ENCODE results near the gene RAET1L.
A peak's percentile ranks its signal among the peaks of the same experiment; 100 is the strongest.
"Not testable (repeated sequence)": the region's sequence is repeated elsewhere in the genome, so short reads cannot be mapped to it uniquely, and the experiment has no call there.

RAET1L gene

DNA sequence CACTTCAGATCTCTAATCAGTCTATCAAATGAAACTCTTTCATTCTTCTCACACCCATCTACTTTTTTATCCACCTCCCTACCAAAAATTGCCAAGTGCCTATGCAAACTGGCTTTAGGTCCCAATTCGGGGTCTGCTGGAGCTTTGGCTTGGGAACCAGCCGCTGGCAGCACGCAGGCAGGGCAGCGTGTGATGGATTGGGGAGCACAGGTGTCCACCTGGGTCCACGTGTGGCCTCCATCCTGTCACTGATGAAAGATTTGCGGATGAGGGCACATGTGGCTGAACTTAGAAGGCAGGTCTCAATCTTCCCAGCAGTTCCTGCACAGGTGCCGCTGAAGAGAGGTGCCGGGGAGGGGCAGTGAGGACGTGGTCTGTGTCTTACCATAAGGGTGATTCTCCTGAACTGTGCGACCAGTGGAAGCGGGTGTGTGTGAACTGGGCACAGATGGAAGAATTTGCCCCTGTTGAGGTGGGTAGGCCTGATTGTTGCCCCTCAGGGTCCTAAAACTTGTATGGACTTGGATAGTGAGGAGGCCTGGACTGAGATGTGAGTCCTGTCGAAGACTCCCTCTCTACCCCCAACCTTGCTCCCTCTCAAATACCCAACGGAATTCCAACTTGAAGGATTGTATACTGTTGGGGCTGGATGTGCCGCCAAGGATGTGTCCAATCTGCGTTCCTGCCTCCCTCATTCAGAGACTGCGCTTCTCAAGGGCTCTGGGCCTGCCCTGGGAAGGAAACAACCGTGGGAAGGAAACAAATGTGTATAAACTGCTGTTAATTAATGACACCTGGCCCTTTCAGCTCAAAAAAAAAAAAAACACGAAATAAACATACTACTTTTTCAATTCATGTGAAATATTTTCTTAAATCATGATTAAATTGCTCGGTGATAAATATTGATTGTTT is 18.4 kb upstream of the RAET1L start:
- no peak for DNase-seq

DNA sequence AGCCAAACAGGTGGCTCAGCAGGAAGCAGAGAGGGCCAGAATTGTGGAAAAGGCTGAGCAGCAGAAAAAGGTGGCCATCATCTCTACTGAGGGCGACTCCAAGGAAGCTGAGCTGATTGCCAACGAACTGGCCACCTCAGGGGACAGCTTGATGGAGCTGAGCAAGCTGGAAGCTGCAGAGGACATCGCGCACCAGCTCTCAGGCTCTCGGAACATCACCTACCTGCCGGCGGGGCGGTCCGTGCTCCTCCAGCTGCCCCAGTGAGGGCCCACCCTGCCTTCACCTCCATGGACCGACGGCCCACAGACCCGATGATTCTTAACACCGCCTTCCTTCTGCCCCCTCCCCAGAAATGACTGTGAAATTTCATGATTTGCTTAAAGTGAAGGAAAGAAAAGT is 17.8 kb upstream of the RAET1L start:
- DNase-seq = no peak

DNA sequence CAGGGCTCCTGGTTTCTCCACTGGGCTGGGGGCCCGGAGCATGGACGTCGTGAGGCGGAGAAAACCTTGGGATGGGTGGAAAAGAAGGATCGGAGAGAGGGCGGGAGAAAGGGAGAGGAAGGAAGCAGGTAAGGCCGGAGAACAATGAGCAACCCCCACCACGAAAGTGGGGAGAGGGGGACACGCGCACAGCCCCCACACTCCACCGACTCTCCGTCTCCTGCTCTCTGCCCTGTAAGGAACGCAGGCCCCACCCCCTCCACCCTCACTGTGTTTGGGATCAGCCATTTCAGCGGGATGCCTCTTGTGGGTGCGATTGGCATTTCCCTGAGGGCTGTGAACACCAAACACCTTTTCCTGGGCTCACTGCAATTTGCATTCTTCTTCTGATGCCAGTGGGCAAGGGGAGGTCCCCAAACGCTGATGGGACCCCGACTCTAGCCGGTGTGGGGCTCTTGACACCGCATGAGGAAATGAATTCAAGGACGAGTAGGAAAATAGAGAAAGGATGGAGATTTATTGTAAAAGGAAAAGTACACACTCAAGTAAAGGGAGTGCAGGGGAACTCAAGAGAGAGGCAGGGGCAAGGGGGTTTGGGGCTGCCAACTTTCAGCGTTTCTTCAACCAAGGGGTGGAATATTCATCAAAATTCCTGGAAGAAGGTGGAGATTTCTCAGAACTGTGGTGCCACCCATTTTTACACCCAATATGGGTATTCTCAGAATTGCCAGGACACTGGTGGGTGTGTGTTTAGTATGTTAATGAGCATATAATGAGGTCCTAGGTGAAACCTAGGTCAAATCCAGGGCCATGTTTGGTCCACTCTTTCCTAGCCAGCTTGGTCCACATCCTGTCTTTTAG is 13.1 kb upstream of the RAET1L start:
- no peak for DNase-seq

- no peak for DNase-seq
Measured at GRCh38 chr6:150037526-150038201, 12.3 kb upstream of the RAET1L start.

GRCh38 chr6:150036081-150036480 is 10.7 kb upstream of the RAET1L start:
- no peak for DNase-seq

- no peak for DNase-seq
Measured at GRCh38 chr6:150033207-150033771, 8.0 kb upstream of the RAET1L start.

DNA sequence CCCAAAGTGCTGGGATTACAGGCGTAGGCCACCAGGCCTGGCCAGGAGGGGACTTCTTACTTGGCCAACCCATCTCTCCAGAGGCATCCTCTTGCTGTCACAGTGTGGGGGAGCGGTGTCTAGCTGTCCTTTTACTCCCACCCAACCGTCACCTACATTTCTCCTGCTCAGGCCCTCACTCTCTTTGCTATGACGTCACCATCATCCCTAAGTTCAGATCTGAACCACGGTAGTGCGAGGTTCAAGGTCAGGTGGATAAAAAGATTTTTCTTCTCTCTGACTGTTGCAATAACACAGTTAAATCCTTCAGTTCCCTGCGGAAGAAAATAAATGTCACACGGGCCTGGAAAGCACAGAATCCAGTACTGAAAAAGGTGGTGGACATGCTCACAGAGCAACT is 7.3 kb upstream of the RAET1L start:
- DNase-seq = no peak

- no peak for DNase-seq
Measured at GRCh38 chr6:150030611-150031010, 5.3 kb upstream of the RAET1L start.

DNA sequence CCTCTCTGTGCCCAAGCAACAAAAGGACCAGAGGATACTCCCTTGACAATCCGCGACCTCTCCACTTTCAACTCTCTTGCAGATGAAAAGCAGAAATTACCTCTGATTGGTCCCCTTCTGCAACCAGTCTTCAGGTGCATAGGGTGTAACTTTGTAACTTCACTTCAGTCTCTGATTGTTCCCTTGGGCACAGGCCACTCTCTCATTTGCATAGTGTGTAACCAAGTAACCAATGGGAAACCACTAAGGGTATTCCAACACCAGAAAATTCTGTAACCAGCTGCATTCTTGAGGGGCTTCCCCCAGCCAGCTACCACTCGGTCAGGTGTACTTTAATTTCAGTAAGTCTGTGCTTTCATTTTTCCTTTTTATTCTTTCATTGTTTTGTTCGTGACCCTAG is 4.4 kb upstream of the RAET1L start:
- DNase-seq = no peak

DNA sequence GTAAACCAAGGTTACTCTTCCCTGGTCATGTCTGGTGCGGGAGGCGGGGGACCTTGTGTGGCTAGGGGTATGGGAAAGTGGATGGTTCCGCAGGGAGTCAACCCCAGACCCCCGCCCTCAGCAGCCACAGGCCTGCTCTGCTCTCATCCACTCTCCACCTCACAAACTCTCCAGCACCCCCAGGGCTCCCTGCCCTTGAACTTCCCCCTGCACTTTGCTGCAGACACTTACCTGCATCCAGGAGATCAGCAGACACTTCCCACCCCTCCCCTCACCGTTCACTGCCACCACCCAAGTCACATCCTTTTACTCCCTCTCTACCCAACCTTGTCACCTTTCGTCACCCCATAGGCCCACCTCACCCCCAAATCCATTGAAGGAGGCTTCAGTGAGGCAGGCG is 3.9 kb upstream of the RAET1L start:
- DNase-seq = no peak

DNA sequence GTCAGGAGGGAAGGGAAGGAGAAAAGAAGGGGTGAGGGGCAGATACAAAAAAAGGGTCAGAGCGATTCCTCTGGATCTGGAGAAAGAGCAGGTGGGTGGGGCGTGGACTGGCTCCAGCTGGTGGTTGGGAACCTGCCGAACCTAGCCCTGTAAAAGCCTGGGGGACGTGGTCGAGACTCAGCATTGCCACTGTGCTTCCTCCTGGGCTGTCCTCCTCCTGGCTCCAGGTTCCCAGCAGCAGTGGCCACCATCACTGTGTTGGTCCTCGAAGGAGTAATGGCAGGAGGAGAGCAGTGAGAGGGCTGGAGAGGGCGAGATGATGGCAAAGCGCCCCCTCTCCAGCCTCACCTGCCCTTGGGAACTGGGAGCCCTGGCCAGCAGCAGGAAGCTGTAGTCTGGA is 3.5 kb upstream of the RAET1L start:
- no peak for DNase-seq

GRCh38 chr6:150027806-150028565 is 2.7 kb upstream of the RAET1L start:
- no peak for DNase-seq

DNA sequence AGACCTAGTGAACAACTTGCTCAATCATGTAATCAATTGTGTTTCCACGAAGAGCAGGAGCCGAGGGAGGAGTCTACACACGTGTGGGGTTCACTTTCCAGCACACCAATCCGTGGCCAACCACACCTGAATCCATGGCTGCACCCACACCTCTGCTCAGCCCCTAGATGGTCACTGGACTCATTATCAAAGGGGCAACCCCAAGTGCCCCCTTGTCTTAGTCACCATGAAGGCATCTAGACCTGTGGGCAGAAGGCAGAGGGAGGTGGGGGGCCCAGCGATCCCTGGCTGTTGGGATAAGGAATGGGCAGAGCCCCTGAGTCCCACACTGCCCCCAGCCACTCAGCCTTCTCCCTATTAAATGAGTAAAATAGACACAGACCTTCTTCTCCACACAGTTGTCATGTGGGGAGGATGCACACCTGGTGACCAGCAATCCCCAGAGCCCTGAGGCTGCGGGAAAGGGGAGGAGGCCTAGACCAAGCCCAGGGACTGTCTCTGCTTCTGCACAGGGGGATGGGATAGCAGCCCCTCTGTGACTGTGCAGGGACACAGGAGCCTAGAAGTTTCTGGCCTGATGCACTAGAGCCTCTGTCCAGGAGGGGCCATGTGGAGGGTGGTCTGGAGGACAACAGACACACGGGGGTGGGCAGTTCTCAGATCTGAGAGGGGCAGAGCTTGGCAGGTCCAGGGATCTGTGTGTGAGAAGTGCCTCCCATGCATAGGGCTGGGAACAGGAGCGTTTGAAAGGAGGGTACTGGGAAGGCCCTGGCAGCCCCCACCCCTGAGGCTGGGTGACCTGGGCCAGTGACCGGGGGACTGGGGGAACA is 1.9 kb upstream of the RAET1L start:
- no peak for DNase-seq

DNA sequence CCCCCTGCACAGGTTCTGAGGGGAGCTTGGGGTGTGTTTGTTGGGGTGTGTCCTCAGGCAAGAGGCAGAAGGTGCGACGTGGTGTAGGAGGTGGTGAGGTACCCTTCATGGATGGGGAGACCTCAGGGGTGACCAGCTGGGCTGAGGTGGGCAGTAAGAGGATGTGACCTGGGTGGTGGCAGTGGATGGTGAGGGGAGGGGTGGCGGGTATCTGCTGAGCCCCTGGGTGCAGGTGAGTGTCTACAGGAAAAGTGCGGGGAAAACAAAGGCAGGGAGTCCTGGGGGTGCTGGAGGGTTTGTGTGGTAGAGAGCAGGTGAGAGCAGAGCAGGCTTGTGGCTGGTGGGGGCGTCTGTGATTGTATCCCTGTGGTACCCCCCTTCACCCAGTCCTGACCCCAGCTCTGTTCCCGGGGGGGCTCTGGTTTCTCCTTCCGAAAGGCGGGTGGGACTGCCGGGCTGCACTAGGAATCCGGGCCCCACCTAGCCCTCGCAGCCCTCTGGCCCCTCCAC is 631 bp downstream of the RAET1L start:
- DNase-seq = no peak

DNA sequence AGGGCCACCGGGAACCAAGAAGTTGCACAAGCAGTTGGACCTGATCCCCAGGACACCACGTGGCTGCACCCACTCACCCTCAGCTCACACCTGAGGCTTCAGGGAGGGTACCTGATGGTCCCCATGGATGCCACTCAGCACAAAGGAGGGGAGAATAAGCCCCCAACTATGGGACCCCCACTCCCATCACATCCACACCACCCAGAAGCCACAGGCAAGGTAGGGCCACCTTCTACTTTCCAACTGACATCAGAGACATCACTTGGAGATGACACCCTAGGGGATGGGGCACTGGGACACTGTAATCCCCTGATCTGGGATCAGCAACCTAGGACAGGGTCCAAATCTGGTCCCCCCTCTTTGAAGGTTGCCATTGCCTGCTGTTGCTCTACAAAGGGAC is 1.3 kb downstream of the RAET1L start:
- not testable (repeated sequence) for DNase-seq

DNA sequence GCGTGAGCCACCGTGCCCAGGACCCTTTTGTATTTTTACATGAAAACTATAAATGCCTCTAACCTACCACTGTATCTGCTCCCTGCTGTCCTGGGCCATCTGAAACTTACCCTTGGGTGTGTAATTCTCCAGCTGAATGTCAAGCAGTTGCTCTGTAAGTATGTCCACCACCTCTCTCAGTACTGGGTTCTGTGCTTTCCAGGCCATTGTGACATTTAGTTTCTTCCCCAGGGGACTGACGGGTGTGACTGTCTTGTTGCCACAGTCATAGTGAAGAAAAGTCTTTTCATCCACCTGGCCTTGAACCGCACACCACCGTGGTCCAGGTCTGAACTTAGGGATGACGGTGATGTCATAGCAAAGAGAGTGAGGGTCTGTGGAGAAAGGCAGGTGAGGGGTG is 3.5 kb downstream of the RAET1L start:
- DNase-seq = not testable (repeated sequence)

GRCh38 chr6:150018846-150019580 is 6.3 kb downstream of the RAET1L start:
- no peak for DNase-seq

- not testable (repeated sequence) for DNase-seq
Measured at GRCh38 chr6:150017186-150017521, 8.2 kb downstream of the RAET1L start.

DNA sequence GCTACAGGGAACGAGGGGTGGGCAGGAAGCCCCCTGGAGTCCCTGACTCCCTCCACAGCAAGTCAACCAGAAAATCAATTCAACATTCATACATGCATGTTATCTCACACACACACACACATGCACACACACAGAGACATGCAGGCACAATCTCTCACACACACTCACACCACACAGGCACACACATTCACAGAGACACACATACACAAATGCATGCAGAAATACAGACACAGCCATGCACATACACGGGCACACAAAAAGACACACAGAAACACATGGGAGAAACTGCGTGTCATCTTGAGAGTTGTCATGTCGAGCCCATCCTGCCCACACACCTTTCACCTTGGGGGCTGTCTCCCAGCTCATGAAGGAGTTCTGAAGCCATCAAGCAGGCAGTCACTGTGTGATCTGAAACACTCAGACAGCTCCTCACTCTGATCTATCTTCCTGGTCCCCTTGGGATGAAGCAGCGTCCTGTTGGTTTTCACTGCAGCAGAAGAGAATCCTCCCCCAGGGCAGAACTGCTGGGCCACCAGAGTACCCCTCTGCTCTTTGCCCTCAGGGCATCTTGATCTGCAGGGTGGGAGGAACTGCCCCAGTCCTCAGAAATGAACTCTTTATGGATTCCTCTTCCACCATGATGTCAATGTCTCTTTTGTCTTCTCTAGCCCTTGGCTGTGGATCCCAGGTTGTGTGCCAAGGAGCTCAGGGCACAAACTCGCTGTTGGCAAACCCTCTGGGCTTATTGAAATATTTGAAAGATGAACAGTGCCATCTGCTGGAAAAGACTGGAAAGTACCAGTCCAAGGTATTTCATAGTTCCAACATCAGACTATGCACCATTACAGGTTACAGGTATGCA is 8.8 kb downstream of the RAET1L start:
- DNase-seq = peak; percentile 82
